ENCODE results near the gene AP5S1.
"Not testable (repeated sequence)": the region's sequence is repeated elsewhere in the genome, so short reads cannot be mapped to it uniquely, and the experiment has no call there.

Gene AP5S1

GRCh38 chr20:3789201-3789600 lies 31.1 kb upstream of the AP5S1 start:
- not testable (repeated sequence) for DNase-seq

DNA sequence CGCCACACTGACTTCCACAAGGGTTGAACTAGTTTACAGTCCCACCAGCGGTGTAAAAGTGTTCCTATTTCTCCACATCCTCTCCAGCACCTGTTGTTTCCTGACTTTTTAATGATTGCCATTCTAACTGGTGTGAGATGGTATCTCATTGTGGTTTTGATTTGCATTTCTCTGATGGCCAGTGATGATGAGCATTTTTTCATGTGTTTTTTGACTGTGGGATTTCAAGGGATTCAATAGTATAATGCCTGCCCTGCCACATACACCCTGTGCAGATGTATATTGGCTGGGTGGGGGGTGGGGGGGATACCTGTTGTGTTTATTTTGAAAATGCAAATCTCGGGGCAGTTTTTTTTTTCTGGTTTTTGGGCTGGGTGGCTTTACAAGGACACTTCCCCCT lies 26.2 kb upstream of the AP5S1 start:
- not testable (repeated sequence) for DNase-seq

DNA sequence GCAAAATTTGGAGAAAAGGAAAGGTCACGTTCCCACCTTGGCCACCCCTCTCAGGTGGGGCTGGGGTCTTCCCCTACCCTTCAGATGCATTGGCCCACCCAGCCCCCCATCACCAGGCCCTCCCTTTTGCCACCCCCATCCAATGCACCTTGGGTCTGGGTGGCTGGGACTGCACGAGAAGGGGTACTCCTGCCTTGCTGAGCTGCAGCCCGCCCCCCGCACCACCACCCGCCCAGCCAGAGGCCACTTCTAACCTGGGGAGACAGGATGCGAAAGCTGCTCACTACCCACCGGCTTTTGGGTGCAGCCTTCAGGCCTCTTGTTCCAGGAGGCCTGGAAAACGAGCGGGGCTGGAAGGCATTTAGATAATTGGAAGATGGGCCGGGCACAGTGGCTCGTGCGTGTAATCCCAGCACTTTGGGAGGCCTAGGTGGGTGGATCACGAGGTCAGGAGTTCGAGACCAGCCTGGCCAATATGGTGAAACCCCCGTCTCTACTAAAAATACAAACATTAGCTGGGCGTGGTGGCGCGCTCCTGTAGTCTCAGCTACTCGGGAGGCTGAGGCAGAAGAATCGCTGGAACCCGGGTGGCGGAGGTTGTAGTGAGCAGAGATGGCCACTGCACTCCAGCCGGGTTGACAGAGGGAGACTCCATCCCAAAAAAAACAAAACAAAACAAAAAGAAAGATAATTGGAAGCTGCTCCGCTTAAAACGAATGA lies 25.5 kb upstream of the AP5S1 start:
- DNase-seq = no peak

GRCh38 chr20:3795511-3796468 lies 24.6 kb upstream of the AP5S1 start, which contains the start of gene CDC25B:
Gene CDC25B (plus strand): TSS chr20:3796310. CDS start chr20:3796532, 222 bp downstream.
- peak; percentile 38 to 96 (median 91) for DNase-seq

DNA sequence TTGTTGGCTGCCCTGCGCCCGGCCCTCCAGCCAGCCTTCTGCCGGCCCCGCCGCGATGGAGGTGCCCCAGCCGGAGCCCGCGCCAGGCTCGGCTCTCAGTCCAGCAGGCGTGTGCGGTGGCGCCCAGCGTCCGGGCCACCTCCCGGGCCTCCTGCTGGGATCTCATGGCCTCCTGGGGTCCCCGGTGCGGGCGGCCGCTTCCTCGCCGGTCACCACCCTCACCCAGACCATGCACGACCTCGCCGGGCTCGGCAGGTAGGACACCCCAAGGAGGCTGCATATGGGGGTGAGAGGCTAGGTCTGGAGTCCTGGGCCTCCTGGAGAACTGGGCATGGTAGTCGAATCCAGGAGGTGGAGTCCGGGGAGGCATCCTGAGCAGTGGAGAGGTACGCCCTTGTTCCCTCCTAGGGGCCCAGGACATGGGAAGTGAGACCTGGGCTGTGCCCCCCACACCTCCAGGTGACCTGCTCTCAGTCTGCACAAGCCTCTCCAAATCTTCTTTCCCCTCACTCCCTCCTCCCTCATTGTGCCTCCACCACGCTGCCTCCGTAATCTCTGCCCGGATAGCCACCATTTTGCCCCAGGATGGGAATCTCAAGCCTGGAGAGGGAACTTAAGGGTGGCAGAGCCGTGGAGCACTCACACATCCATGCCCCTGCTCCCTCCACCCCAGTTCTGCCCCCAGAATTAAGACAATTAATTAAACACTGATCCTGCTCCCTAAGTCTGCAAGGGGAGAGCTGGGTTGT lies 23.7 kb upstream of the AP5S1 start:
- peak in 1 of 58 donors; percentile 67 for DNase-seq

DNA sequence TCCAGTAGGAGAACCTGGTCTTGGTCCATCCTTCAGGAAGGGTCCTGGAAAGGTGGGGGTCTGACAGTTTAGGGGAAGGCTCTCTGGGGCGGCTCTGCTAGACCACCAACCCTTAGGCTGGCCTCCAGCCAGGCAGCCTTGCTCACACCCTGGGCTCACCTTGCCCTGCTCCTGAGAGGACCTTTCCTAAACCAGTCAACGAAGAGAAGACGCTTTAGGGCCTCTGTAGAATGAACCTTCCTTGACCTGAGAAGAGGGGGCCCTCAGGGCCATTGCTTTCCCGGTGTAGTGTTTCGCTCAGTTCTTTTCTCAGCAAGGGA lies 23.2 kb upstream of the AP5S1 start:
- no peak for DNase-seq

- DNase-seq = no peak
Observed at GRCh38 chr20:3797592-3798372, 22.6 kb upstream of the AP5S1 start.

- DNase-seq = peak in 10 of 58 donors; percentile 12 to 47 (median 28)
Observed at GRCh38 chr20:3798373-3798768, 22.0 kb upstream of the AP5S1 start.

GRCh38 chr20:3798908-3799248 lies 21.5 kb upstream of the AP5S1 start:
- DNase-seq = no peak

DNA sequence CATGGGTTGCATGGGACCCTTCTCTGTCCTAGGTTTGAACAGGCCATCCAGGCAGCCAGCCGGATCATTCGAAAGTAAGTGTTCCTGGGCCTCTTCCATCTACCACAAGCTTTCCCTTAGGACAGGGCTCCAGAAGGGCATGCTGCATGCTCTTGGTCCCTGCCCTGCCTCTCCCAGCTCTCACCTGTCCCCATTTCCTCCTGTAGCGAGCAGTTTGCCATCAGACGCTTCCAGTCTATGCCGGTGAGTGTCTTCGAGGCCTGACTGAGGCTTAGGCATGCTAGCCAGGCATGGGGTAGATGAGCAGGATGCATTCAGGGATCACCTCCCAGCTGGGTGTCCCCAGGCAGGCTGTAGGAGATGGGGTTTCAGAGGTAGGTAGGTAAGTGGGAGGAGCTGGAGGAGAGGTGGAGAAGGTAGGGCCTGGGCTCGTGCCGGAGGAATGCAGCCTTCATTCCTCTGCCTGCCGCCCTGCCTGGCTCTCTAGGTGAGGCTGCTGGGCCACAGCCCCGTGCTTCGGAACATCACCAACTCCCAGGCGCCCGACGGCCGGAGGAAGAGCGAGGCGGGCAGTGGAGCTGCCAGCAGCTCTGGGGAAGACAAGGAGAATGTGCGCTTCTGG lies 20.0 kb upstream of the AP5S1 start:
- no peak for DNase-seq

- DNase-seq = no peak
Observed at GRCh38 chr20:3800878-3801260, 19.5 kb upstream of the AP5S1 start.

DNA sequence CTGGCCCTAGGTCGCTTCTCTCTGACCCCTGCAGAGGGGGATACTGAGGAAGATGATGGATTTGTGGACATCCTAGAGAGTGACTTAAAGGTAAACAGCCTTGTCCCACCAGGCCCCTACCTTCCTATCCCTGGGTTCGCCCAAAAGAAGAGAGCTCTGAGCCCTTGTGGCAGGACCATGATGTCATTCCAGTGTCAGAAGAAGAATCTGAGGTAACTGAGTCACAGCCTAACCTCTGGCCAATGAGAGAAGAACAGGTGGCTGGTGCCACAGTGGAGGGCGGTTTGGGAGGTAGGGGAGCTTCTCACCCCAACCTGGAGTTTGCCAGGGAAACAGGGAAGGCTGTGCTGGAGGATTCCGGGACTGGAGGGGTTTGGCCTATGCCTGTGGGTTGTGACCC lies 19.0 kb upstream of the AP5S1 start:
- no peak for DNase-seq

DNA sequence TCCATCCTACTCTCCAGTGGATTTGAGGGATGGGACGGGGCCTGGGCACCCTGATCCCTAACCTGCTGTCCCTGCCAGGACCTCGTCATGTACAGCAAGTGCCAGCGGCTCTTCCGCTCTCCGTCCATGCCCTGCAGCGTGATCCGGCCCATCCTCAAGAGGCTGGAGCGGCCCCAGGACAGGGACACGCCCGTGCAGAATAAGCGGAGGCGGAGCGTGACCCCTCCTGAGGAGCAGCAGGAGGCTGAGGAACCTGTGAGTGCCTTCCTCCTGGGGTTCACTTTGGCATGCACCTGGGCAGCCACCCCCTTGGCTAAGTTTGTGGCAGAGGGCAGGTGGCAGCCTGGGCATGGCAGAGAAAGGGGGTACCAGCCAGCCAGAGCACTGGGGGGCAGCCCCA lies 18.5 kb upstream of the AP5S1 start:
- no peak for DNase-seq

GRCh38 chr20:3802524-3803239 lies 17.7 kb upstream of the AP5S1 start:
- DNase-seq = no peak

GRCh38 chr20:3803289-3803688 lies 17.1 kb upstream of the AP5S1 start:
- no peak for DNase-seq

DNA sequence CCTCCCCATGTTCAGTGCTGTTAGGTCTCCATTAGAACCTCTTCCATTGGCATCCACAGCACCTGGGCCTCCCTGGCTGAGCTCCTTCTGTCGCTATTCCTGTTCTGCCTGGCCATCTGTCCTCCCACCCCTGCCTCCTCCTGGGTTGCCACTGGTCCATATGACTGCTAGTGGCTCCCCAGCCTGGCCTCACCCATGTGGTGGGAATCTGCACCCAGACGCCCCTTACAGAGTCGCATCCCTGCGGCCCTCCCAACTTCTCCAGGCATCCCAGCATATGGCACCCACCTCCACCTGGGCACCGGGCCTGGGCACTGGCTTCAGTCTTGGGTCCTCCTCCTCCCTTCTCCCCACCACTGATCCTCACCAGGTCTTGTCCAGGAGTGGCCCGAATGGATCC lies 16.5 kb upstream of the AP5S1 start:
- DNase-seq = no peak

- no peak for DNase-seq
Observed at GRCh38 chr20:3804254-3804751, 16.0 kb upstream of the AP5S1 start.

DNA sequence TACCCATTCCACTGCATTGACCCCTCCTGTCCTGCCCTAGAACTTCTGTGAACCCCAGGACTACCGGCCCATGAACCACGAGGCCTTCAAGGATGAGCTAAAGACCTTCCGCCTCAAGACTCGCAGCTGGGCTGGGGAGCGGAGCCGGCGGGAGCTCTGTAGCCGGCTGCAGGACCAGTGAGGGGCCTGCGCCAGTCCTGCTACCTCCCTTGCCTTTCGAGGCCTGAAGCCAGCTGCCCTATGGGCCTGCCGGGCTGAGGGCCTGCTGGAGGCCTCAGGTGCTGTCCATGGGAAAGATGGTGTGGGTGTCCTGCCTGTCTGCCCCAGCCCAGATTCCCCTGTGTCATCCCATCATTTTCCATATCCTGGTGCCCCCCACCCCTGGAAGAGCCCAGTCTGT lies 15.6 kb upstream of the AP5S1 start:
- no peak for DNase-seq

DNA sequence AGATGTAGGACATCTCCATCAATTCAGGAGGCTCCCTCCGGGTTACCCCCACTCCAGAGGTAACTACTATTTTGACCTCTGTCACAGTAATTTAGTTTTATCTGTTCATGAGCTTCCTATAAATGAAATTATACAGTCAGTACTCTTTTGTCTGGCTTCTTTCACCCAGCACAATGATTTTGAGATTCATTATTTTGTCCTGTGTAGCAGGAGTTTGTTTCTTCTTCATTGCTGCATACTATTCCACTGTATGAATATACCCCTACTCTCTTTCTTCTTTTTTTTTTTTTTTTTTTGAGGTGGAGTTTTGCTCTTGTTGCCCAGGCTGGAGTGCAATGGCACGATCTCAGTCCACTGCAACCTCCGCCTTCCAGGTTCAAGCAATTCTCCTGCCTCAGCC lies 11.8 kb upstream of the AP5S1 start:
- no peak for DNase-seq

Data from anterior cingulate cortex (tissue), 58 donors.